Measurements from ENCODE around the gene ADGRG2.

ADGRG2 gene

GRCh38 chrX:19005909-19006308, 116.4 kb downstream of the ADGRG2 start (continued):
- TF ChIP-seq TSHZ2 (CRISPR knock-in tag; IDR thresholded peaks at IDR 0.05), result no peak
- TF ChIP-seq, protein P1, sequence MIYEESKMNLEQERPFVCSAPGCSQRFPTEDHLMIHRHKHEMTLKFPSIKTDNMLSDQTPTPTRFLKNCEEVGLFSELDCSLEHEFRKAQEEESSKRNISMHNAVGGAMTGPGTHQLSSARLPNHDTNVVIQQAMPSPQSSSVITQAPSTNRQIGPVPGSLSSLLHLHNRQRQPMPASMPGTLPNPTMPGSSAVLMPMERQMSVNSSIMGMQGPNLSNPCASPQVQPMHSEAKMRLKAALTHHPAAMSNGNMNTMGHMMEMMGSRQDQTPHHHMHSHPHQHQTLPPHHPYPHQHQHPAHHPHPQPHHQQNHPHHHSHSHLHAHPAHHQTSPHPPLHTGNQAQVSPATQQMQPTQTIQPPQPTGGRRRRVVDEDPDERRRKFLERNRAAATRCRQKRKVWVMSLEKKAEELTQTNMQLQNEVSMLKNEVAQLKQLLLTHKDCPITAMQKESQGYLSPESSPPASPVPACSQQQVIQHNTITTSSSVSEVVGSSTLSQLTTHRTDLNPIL (CRISPR knock-in tag; IDR thresholded peaks at IDR 0.05; ENCODE audit: low read depth), result no peak

GRCh38 chrX:19003756-19004155, 118.5 kb downstream of the ADGRG2 start:
- TF ChIP-seq PATZ1 (CRISPR knock-in tag; IDR thresholded peaks at IDR 0.05; ENCODE audit: borderline replicate concordance) (no peak), ZNF70 (CRISPR knock-in tag; IDR thresholded peaks at IDR 0.05) (no peak), TOX (CRISPR knock-in tag; IDR thresholded peaks at IDR 0.05; ENCODE audit: borderline replicate concordance) (no peak), CSDC2 (CRISPR knock-in tag; IDR thresholded peaks at IDR 0.05) (no peak), SNAI2 (CRISPR knock-in tag; IDR thresholded peaks at IDR 0.05) (no peak), BACH2 (CRISPR knock-in tag; IDR thresholded peaks at IDR 0.05; ENCODE audit: borderline replicate concordance) (no peak), OSR1 (CRISPR knock-in tag; IDR thresholded peaks at IDR 0.05) (no peak), RARB (CRISPR knock-in tag; IDR thresholded peaks at IDR 0.05) (no peak), ARNTL (CRISPR knock-in tag; IDR thresholded peaks at IDR 0.05; ENCODE audit: borderline replicate concordance, low read depth) (no peak), ZFP30 (CRISPR knock-in tag; IDR thresholded peaks at IDR 0.05) (no peak), PPARA (CRISPR knock-in tag; IDR thresholded peaks at IDR 0.05; ENCODE audit: borderline replicate concordance) (no peak), GLIS3 (CRISPR knock-in tag; IDR thresholded peaks at IDR 0.05) (no peak)
- TF ChIP-seq, protein P1 (CRISPR knock-in tag; IDR thresholded peaks at IDR 0.05; ENCODE audit: low read depth), result no peak
- ATAC-seq, result no peak

DNA sequence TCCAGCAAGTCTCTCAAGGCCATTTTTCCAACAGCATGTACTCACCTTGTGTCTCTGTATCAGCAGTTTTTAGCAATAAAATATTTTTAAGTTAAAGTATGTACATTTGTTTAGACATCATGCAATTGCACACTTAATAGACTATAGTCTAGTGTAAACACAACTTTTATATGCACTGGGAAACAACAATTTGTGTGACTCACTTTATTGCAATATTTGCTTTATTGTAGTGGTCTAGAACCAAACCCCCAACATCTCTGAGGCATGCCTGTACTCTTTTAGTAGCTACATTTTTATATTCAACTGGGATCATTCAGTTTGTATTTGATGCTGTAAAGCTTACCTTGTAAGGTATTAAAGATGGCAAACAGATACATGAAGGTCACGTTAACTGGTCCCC, 123.6 kb downstream of the ADGRG2 start:
- no peak for ATAC-seq
- TF ChIP-seq TOX (CRISPR knock-in tag; IDR thresholded peaks at IDR 0.05; ENCODE audit: borderline replicate concordance) (no peak), CSDC2 (CRISPR knock-in tag; IDR thresholded peaks at IDR 0.05) (no peak), ESRRG (CRISPR knock-in tag; IDR thresholded peaks at IDR 0.05) (no peak), BACH2 (CRISPR knock-in tag; IDR thresholded peaks at IDR 0.05; ENCODE audit: borderline replicate concordance) (no peak), RARB (CRISPR knock-in tag; IDR thresholded peaks at IDR 0.05) (no peak), POU6F1 (CRISPR knock-in tag; IDR thresholded peaks at IDR 0.05; ENCODE audit: borderline replicate concordance, low read depth) (no peak), ZNF565 (CRISPR knock-in tag; conservative IDR thresholded peaks at IDR 0.05; ENCODE audit: low read depth) (no peak)

- TF ChIP-seq PATZ1 (CRISPR knock-in tag; IDR thresholded peaks at IDR 0.05; ENCODE audit: borderline replicate concordance), result no peak
- no peak for ATAC-seq
These were observed 124.4 kb downstream of the ADGRG2 start for GRCh38 chrX:18997916-18998315.

All from SK-N-SH treated with all-trans-retinoic acid at 6 μM for 48 hours (cell line).